IMR-90 (cell line): ENCODE measurements around the gene ADAMTS6. TPM values are rescaled to one million over a fixed set of nuclear protein-coding genes. Genes with fewer than 3 reads are reported as not detected.

Experiments
- ATAC-seq: fragments of 200-7000 bp; cut with Tn5 transposase; 2 replicates; pipeline ENCODE4 v1.9.1; 2020; ENCODE audit warnings: low read depth, mild to moderate bottlenecking, moderate library complexity
- BruUV-seq: library from RNA; stranded (reverse); fragments of 400-500 nt; replicated peaks from 2 replicates; lab custom pipeline; 2021; lab: Mats Ljungman, UMichigan
- CTCF ChIA-PET: fragments of 300-600 bp; formaldehyde crosslinking; extraction: SDS; loops from one replicate; lab custom pipeline; 2021; ENCODE audit warnings: antibody characterized with exemption; lab: Yijun Ruan, JAX
- POLR2A ChIA-PET: fragments of 300-600 bp; sonication (Branson Sonifier 250); formaldehyde crosslinking; loops from one replicate; lab custom pipeline; 2022; ENCODE audit warnings: antibody characterized with exemption; ENCODE audit not compliant: unreplicated experiment; lab: Charles Lee
- DNase-seq: peaks from one replicate; pipeline ENCODE4 v3.0.0; 2013
- H2AFZ ChIP-seq: replicated peaks from 2 replicates; pipeline ENCODE3; 2013; ENCODE audit warnings: low read length, mild to moderate bottlenecking; ENCODE audit not compliant: poor library complexity
- H2AK5ac ChIP-seq: 2 replicates; pipeline ENCODE4 v1.6.1; 2013; ENCODE audit warnings: low read depth, low read length, inconsistent platforms
- H2AK9ac ChIP-seq: replicated peaks from 2 replicates; pipeline ENCODE3; 2013; ENCODE audit warnings: mild to moderate bottlenecking, low read depth, low read length, moderate library complexity; ENCODE audit not compliant: poor library complexity
- H2BK120ac ChIP-seq: 2 replicates; pipeline ENCODE4 v1.6.1; 2013; ENCODE audit warnings: low read depth, low read length, inconsistent platforms
- H2BK15ac ChIP-seq: 3 replicates; pipeline ENCODE4 v1.6.1; 2013; ENCODE audit warnings: low read depth, low read length, inconsistent platforms
- H2BK20ac ChIP-seq: 2 replicates; pipeline ENCODE4 v1.6.1; 2013; ENCODE audit warnings: low read depth, mild to moderate bottlenecking, inconsistent platforms, low read length, moderate library complexity
- H2BK5ac ChIP-seq: 2 replicates; pipeline ENCODE4 v1.6.1; 2013; ENCODE audit warnings: mild to moderate bottlenecking, low read depth, low read length, inconsistent platforms; ENCODE audit not compliant: poor library complexity, severe bottlenecking
- H3K14ac ChIP-seq: replicated peaks from 2 replicates; pipeline ENCODE4 v1.6.1; 2013; ENCODE audit warnings: low read depth, low read length, inconsistent platforms
- H3K18ac ChIP-seq: 2 replicates; pipeline ENCODE4 v1.6.1; 2013; ENCODE audit warnings: low read depth, low read length, control low read depth
- H3K23ac ChIP-seq: 2 replicates; pipeline ENCODE4 v1.6.1; 2013; ENCODE audit warnings: low read depth, low read length, inconsistent platforms
- H3K27ac ChIP-seq: 2 replicates; pipeline ENCODE4 v1.5.1; 2013; ENCODE audit warnings: mild to moderate bottlenecking, control low read depth, low read length; ENCODE audit not compliant: insufficient read depth
- H3K27me3 ChIP-seq: 2 replicates; pipeline ENCODE4 v1.6.1; 2013; ENCODE audit warnings: low read length; ENCODE audit not compliant: control insufficient read depth, insufficient read depth
- H3K36me3 ChIP-seq: 2 replicates; pipeline ENCODE4 v1.6.1; 2013; ENCODE audit warnings: low read length, mixed read lengths; ENCODE audit not compliant: control insufficient read depth, insufficient read depth
- H3K4ac ChIP-seq: 2 replicates; pipeline ENCODE4 v1.6.1; 2013; ENCODE audit warnings: low read depth, low read length, inconsistent platforms
- H3K4me1 ChIP-seq: 2 replicates; pipeline ENCODE4 v1.6.1; 2013; ENCODE audit warnings: low read length, mixed read lengths; ENCODE audit not compliant: control insufficient read depth, insufficient read depth
- H3K4me2 ChIP-seq: 2 replicates; pipeline ENCODE4 v1.6.1; 2013; ENCODE audit warnings: low read depth, mild to moderate bottlenecking, control low read depth, low read length, moderate library complexity
- H3K4me3 ChIP-seq: 2 replicates; pipeline ENCODE4 v1.5.1; 2013; ENCODE audit warnings: low read depth, mild to moderate bottlenecking, control low read depth, low read length, moderate library complexity; ENCODE audit not compliant: insufficient read depth
- H3K56ac ChIP-seq: 2 replicates; pipeline ENCODE4 v1.6.1; 2013; ENCODE audit warnings: low read length, inconsistent platforms; ENCODE audit not compliant: insufficient read depth; ENCODE audit errors: extremely low read depth
- H3K79me1 ChIP-seq, 2 experiments: 2 replicates each; pipeline ENCODE4 v1.6.1; 2013; ENCODE audit warnings: low read length in 2 of 2, inconsistent platforms in 1 of 2, low read depth in 1 of 2
- H3K9ac ChIP-seq: 2 replicates; pipeline ENCODE4 v1.6.1; 2013; ENCODE audit warnings: low read depth, low read length, control low read depth
- H3K9me1 ChIP-seq: 2 replicates; pipeline ENCODE4 v1.6.1; 2013; ENCODE audit warnings: low read length, inconsistent platforms; ENCODE audit not compliant: insufficient read depth
- H3K9me3 ChIP-seq: 2 replicates; pipeline ENCODE4 v1.6.1; 2013; ENCODE audit warnings: low read length; ENCODE audit not compliant: control insufficient read depth, insufficient read depth
- H4K20me1 ChIP-seq: 2 replicates; pipeline ENCODE4 v1.6.1; 2013; ENCODE audit warnings: low read length, inconsistent platforms; ENCODE audit not compliant: insufficient read depth
- H4K5ac ChIP-seq: 2 replicates; pipeline ENCODE4 v1.6.1; 2013; ENCODE audit warnings: mild to moderate bottlenecking, low read depth, low read length, control low read depth
- H4K8ac ChIP-seq, 2 experiments: 2 replicates each; pipeline ENCODE4 v1.6.1; 2013; ENCODE audit warnings: low read depth in 2 of 2, low read length in 2 of 2, control low read depth in 1 of 2, inconsistent platforms in 1 of 2
- H4K91ac ChIP-seq: 2 replicates; pipeline ENCODE4 v1.6.1; 2013; ENCODE audit warnings: low read depth, low read length, inconsistent platforms; ENCODE audit not compliant: insufficient read depth
- BHLHE40 ChIP-seq: fragments of 150-350 bp; IDR thresholded peaks from 2 replicates; pipeline ENCODE4 v1.6.1; 2016; ENCODE audit warnings: mild to moderate bottlenecking, low read depth, low read length
- CEBPB ChIP-seq: IDR thresholded peaks from 2 replicates; pipeline ENCODE4 v1.6.1; 2012; ENCODE audit warnings: low read depth, low read length, improper control_type of control experiment
- CHD1 ChIP-seq: IDR thresholded peaks from 2 replicates; pipeline ENCODE4 v1.6.1; 2012; ENCODE audit warnings: low read depth, low read length, improper control_type of control experiment
- FOS ChIP-seq: fragments of 150-350 bp; IDR thresholded peaks from 2 replicates; pipeline ENCODE4 v1.6.1; 2016; ENCODE audit warnings: low read depth, low read length
- MAFK ChIP-seq: IDR thresholded peaks from 2 replicates; pipeline ENCODE4 v1.6.1; 2012; ENCODE audit warnings: low read depth, low read length, improper control_type of control experiment
- MAZ ChIP-seq: IDR thresholded peaks from 2 replicates; pipeline ENCODE4 v1.6.1; 2012; ENCODE audit warnings: low read depth, mild to moderate bottlenecking, low read length, improper control_type of control experiment, moderate library complexity, borderline replicate concordance
- MXI1 ChIP-seq: IDR thresholded peaks from 2 replicates; pipeline ENCODE4 v1.6.1; 2012; ENCODE audit warnings: low read depth, mild to moderate bottlenecking, low read length, moderate library complexity, borderline replicate concordance
- NFE2L2 ChIP-seq: fragments of 150-350 bp; IDR thresholded peaks from 2 replicates; pipeline ENCODE4 v1.6.1; 2016; ENCODE audit warnings: low read depth, mild to moderate bottlenecking, low read length
- POLR2A ChIP-seq: IDR thresholded peaks from 2 replicates; pipeline ENCODE4 v1.6.1; 2012; ENCODE audit warnings: mild to moderate bottlenecking, low read depth, low read length
- RAD21 ChIP-seq: IDR thresholded peaks from 2 replicates; pipeline ENCODE4 v1.6.1; 2012; ENCODE audit warnings: low read length, improper control_type of control experiment
- RCOR1 ChIP-seq: IDR thresholded peaks from 2 replicates; pipeline ENCODE4 v1.6.1; 2012; ENCODE audit warnings: mild to moderate bottlenecking, low read length, improper control_type of control experiment; ENCODE audit not compliant: insufficient replicate concordance
- RFX5 ChIP-seq: IDR thresholded peaks from 2 replicates; pipeline ENCODE4 v1.8.0; 2012; ENCODE audit warnings: low read depth, mild to moderate bottlenecking, low read length, moderate library complexity
- SMC3 ChIP-seq: fragments of 150-350 bp; IDR thresholded peaks from 2 replicates; pipeline ENCODE4 v1.6.1; 2016; ENCODE audit warnings: low read depth, mild to moderate bottlenecking, antibody characterized with exemption, low read length, moderate library complexity
- WGBS, 2 experiments: methylation state at CpG; one replicate each; pipeline versions ENCODE4 v1.1.5 to v1.1.7; 2013; ENCODE audit warnings: missing lambda C conversion rate in 2 of 2; ENCODE audit not compliant: insufficient read length in 1 of 2; ENCODE audit errors: extremely low coverage in 2 of 2; 5-methylcytosine and 5-hydroxymethylcytosine counted together
- dilution Hi-C: fragments of 300-500 bp; cut with HindIII; formaldehyde crosslinking; loops from one replicate; pipeline ENCODE4 v1.14.3; 2018; ENCODE audit warnings: low sequenced_read_pairs; ENCODE audit not compliant: unreplicated experiment
- in situ Hi-C: fragments of 300-500 bp; cut with MboI; formaldehyde crosslinking; loops from 3 replicates; pipeline ENCODE4 v1.14.3; 2019; ENCODE audit warnings: low sequenced_read_pairs, inconsistent platforms, mixed read lengths
- intact Hi-C: fragments of 100-400 bp; cut with micrococcal nuclease; formaldehyde crosslinking; loops from 2 replicates; pipeline ENCODE4 v1.10.0; 2022
- polyA plus RNA-seq, 3 experiments: library from polyadenylated mRNA; depleted of rRNA; stranded (reverse); fragments of >200 nt; gene quantifications; 2 replicates each; pipeline ENCODE4 v1.2.3, GENCODE V29; 2012; ENCODE audit warnings: low replicate concordance in 1 of 3
- total RNA-seq: library from RNA; depleted of rRNA; stranded (reverse); fragments of >200 nt; gene quantifications from 2 replicates; pipeline ENCODE4 v1.2.3, GENCODE V29; 2012
- TF ChIP-seq, protein P1 (sequence below): fragments of 150-350 bp; IDR thresholded peaks from 2 replicates; pipeline ENCODE4 v1.6.1; 2016; ENCODE audit warnings: low read depth, mild to moderate bottlenecking, low read length, moderate library complexity, borderline replicate concordance
- TF ChIP-seq, protein P2 (sequence below): fragments of 150-350 bp; IDR thresholded peaks from 2 replicates; pipeline ENCODE4 v1.6.1; 2017; ENCODE audit warnings: mild to moderate bottlenecking, antibody characterized with exemption, low read length, low read depth
- TF ChIP-seq, protein P3 (sequence below): conservative IDR thresholded peaks from 2 replicates; pipeline ENCODE4 v1.5.1; 2012; ENCODE audit warnings: mild to moderate bottlenecking, low read depth, low read length, improper control_type of control experiment

The ADAMTS6 gene
- total and polyA plus RNA-seq, 2 of the 4 experiments (the other 2 are of a cell fraction): 23.9 to 173 TPM

DNA sequence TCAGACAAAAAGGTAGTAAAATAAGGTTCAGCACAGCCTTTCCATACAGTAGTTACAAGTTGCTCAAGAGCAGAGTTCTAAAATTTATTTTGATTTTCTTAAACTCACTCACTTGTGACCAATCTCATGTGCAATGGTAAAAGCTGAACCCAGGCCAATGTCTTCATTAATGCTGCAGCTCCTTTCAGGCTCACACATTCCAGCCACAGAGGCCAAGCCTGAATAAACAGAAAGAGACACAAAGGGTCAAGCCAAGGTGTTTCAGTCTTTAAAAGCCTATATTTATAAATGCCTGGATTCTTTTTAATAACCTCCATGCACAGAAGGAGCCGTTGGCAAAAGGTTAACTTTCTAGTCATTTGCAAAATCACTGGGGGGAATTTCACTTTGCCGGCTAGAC, 152.5 kb downstream of the ADAMTS6 start:
- Histone ChIP-seq H3K18ac (no peak overlapping the region), H3K36me3 (peaks cover 2% of the 10 kb centered on the region; the same call in 1 of the 2 replicates), H2BK20ac (no peak overlapping the region), H3K4ac (no peak overlapping the region), H3K4me1 (peaks cover 7% of the 10 kb centered on the region), H3K9ac (no peak overlapping the region), H3K23ac (no peak overlapping the region), H3K4me3 (no peak overlapping the region), H2AK9ac (no peak overlapping the region), H3K56ac (no peak overlapping the region), H3K9me1 (0 out of 2 replicates have a peak, but pooled peaks cover 2% of the 10 kb centered on the region), H2AK5ac (no peak overlapping the region), H3K79me1 (peaks cover 0 to 6% of the 10 kb centered on the region in 2 experiments; a peak in 3 of 4 replicates), H3K27ac (no peak overlapping the region), H4K8ac (peak overlapping the region in 1 of 2 experiments; percentile 9; a peak in 1 of 4 replicates), H2BK15ac (no peak overlapping the region), H4K5ac (no peak overlapping the region), H2BK5ac (no peak overlapping the region), H4K20me1 (no peaks in the 10 kb centered on the region), H2AFZ (no peak overlapping the region), H3K14ac (no peak overlapping the region), H2BK120ac (no peak overlapping the region), H3K9me3 (no peaks in the 10 kb centered on the region), H3K27me3 (no peaks in the 10 kb centered on the region), H4K91ac (no peak overlapping the region), H3K4me2 (no peak overlapping the region; the same call in 1 of the 2 replicates)
- WGBS, 2 experiments: no CpG with 5 or more reads among the region's 2 CpGs
- dilution Hi-C loops (no loop called here), intact Hi-C loops (no loop called here), in situ Hi-C loops (no loop called here)
- ATAC-seq (peak; percentile 46), DNase-seq (peak; percentile 41)
- BruUV-seq: no TSS peak
- ChIA-PET CTCF (no interaction called here), POLR2A (no interaction called here)
- TF ChIP-seq MXI1 (no peak), BHLHE40 (no peak), POLR2A (no peak), CEBPB (no peak), MAFK (no peak), RAD21 (no peak), NFE2L2 (no peak), SMC3 (no peak), CHD1 (no peak), RCOR1 (no peak), RFX5 (no peak), MAZ (no peak), FOS (no peak)
- TF ChIP-seq, protein P1, sequence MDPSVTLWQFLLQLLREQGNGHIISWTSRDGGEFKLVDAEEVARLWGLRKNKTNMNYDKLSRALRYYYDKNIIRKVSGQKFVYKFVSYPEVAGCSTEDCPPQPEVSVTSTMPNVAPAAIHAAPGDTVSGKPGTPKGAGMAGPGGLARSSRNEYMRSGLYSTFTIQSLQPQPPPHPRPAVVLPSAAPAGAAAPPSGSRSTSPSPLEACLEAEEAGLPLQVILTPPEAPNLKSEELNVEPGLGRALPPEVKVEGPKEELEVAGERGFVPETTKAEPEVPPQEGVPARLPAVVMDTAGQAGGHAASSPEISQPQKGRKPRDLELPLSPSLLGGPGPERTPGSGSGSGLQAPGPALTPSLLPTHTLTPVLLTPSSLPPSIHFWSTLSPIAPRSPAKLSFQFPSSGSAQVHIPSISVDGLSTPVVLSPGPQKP: no peak
- TF ChIP-seq, protein P2, sequence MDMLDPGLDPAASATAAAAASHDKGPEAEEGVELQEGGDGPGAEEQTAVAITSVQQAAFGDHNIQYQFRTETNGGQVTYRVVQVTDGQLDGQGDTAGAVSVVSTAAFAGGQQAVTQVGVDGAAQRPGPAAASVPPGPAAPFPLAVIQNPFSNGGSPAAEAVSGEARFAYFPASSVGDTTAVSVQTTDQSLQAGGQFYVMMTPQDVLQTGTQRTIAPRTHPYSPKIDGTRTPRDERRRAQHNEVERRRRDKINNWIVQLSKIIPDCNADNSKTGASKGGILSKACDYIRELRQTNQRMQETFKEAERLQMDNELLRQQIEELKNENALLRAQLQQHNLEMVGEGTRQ: no peak
- TF ChIP-seq, protein P3, sequence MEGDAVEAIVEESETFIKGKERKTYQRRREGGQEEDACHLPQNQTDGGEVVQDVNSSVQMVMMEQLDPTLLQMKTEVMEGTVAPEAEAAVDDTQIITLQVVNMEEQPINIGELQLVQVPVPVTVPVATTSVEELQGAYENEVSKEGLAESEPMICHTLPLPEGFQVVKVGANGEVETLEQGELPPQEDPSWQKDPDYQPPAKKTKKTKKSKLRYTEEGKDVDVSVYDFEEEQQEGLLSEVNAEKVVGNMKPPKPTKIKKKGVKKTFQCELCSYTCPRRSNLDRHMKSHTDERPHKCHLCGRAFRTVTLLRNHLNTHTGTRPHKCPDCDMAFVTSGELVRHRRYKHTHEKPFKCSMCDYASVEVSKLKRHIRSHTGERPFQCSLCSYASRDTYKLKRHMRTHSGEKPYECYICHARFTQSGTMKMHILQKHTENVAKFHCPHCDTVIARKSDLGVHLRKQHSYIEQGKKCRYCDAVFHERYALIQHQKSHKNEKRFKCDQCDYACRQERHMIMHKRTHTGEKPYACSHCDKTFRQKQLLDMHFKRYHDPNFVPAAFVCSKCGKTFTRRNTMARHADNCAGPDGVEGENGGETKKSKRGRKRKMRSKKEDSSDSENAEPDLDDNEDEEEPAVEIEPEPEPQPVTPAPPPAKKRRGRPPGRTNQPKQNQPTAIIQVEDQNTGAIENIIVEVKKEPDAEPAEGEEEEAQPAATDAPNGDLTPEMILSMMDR: no peak
